Memory B cell (primary cell): ENCODE data around the gene TCEAL1.
"Not testable (repeated sequence)": the region's sequence is repeated elsewhere in the genome, so short reads cannot be mapped to it uniquely, and the experiment has no call there.

Source experiments
- ATAC-seq: fragments of 150-1000 bp; cut with Tn5 transposase; 2 replicates; pipeline ENCODE4 v1.10.0; 2021; ENCODE audit warnings: low read depth, mild to moderate bottlenecking, moderate library complexity
- DNase-seq, 2 donors: peaks; one replicate each; pipeline ENCODE4 v3.0.0; 2022; ENCODE audit warnings: low spot score in 2 of 2
- H3K27ac Mint-ChIP-seq: one replicate; pipeline ENCODE4 v1.8.0; 2022; ENCODE audit warnings: mild to moderate bottlenecking, moderate library complexity, mixed read lengths
- H3K27me3 Mint-ChIP-seq: one replicate; pipeline ENCODE4 v1.8.0; 2022; ENCODE audit warnings: mixed read lengths
- H3K36me3 Mint-ChIP-seq: one replicate; pipeline ENCODE4 v1.8.0; 2022; ENCODE audit warnings: mild to moderate bottlenecking, mixed read lengths
- H3K4me1 Mint-ChIP-seq: one replicate; pipeline ENCODE4 v1.8.0; 2022; ENCODE audit warnings: mixed read lengths
- H3K4me3 Mint-ChIP-seq: one replicate; pipeline ENCODE4 v1.8.0; 2022; ENCODE audit warnings: mild to moderate bottlenecking, moderate library complexity, mixed read lengths
- H3K9me3 Mint-ChIP-seq: one replicate; pipeline ENCODE4 v1.8.0; 2022; ENCODE audit warnings: mixed read lengths

The TCEAL1 gene

GRCh38 chrX:103651151-103651773 lies 22.5 kb downstream of the TCEAL1 start:
- H3K4me3 Mint-ChIP-seq, result no peak overlapping the region
- DNase-seq (no peak), ATAC-seq (no peak)
- no peaks in the 10 kb centered on the region for H3K4me1 Mint-ChIP-seq
- no peak overlapping the region for H3K27ac Mint-ChIP-seq
- no peaks in the 10 kb centered on the region for H3K36me3 Mint-ChIP-seq
- no peaks in the 10 kb centered on the region for H3K27me3 Mint-ChIP-seq
- peaks cover 2% of the 10 kb centered on the region for H3K9me3 Mint-ChIP-seq

- H3K27ac Mint-ChIP-seq, ATAC-seq, H3K4me1 Mint-ChIP-seq, DNase-seq, H3K27me3 Mint-ChIP-seq, H3K9me3 Mint-ChIP-seq, H3K36me3 Mint-ChIP-seq, H3K4me3 Mint-ChIP-seq: not testable (repeated sequence)
These were observed 26.6 kb downstream of the TCEAL1 start for GRCh38 chrX:103655230-103656000.

GRCh38 chrX:103656617-103657016 lies 27.8 kb downstream of the TCEAL1 start:
- H3K9me3 Mint-ChIP-seq, result peaks cover 3% of the 10 kb centered on the region
- H3K27ac Mint-ChIP-seq, result no peak overlapping the region
- H3K4me1 Mint-ChIP-seq, result no peaks in the 10 kb centered on the region
- ATAC-seq (no peak), DNase-seq (no peak)
- peaks cover 2% of the 10 kb centered on the region for H3K27me3 Mint-ChIP-seq
- no peak overlapping the region for H3K4me3 Mint-ChIP-seq
- H3K36me3 Mint-ChIP-seq, result no peaks in the 10 kb centered on the region

GRCh38 chrX:103657066-103657465 lies 28.3 kb downstream of the TCEAL1 start:
- DNase-seq, H3K9me3 Mint-ChIP-seq, H3K27me3 Mint-ChIP-seq, H3K36me3 Mint-ChIP-seq, H3K4me3 Mint-ChIP-seq, H3K27ac Mint-ChIP-seq, ATAC-seq, H3K4me1 Mint-ChIP-seq: not testable (repeated sequence)

- Mint-ChIP-seq H3K4me3 (no peak overlapping the region), H3K27ac (no peak overlapping the region), H3K9me3 (peaks cover 3% of the 10 kb centered on the region), H3K36me3 (no peaks in the 10 kb centered on the region), H3K4me1 (no peaks in the 10 kb centered on the region), H3K27me3 (peaks cover 2% of the 10 kb centered on the region)
- ATAC-seq (no peak), DNase-seq (no peak)
These were observed 30.1 kb downstream of the TCEAL1 start for GRCh38 chrX:103658681-103659433.

- not testable (repeated sequence) for H3K4me3 Mint-ChIP-seq, H3K36me3 Mint-ChIP-seq, H3K27me3 Mint-ChIP-seq, H3K27ac Mint-ChIP-seq, H3K9me3 Mint-ChIP-seq, DNase-seq, H3K4me1 Mint-ChIP-seq, ATAC-seq
These were observed 30.7 kb downstream of the TCEAL1 start for GRCh38 chrX:103659460-103659859.

- Mint-ChIP-seq H3K27ac (no peak overlapping the region), H3K4me3 (no peak overlapping the region), H3K27me3 (peaks cover 6% of the 10 kb centered on the region), H3K4me1 (no peaks in the 10 kb centered on the region), H3K9me3 (peaks cover 2% of the 10 kb centered on the region), H3K36me3 (no peaks in the 10 kb centered on the region)
- no peak for DNase-seq
- ATAC-seq, result no peak
These were observed 35.4 kb downstream of the TCEAL1 start for GRCh38 chrX:103663981-103664762.

- DNase-seq, result no peak
These were observed 37.7 kb downstream of the TCEAL1 start for GRCh38 chrX:103666202-103667107.

GRCh38 chrX:103669745-103670144 lies 41.0 kb downstream of the TCEAL1 start:
- DNase-seq (no peak), ATAC-seq (no peak)
- Mint-ChIP-seq H3K4me1 (no peaks in the 10 kb centered on the region), H3K4me3 (no peak overlapping the region), H3K27ac (no peak overlapping the region), H3K27me3 (no peaks in the 10 kb centered on the region), H3K36me3 (no peaks in the 10 kb centered on the region), H3K9me3 (no peaks in the 10 kb centered on the region)

More at GRCh38 chrX:103666202-103667107, 37.7 kb downstream of the TCEAL1 start:
- no peak for ATAC-seq
- Mint-ChIP-seq H3K36me3 (no peaks in the 10 kb centered on the region), H3K27me3 (peaks cover 4% of the 10 kb centered on the region), H3K4me3 (no peak overlapping the region), H3K4me1 (no peaks in the 10 kb centered on the region), H3K27ac (no peak overlapping the region), H3K9me3 (no peaks in the 10 kb centered on the region)

- no peak for ATAC-seq
- H3K27me3 Mint-ChIP-seq, result no peaks in the 10 kb centered on the region
- H3K27ac Mint-ChIP-seq, result no peak overlapping the region
These were observed 46.0 kb downstream of the TCEAL1 start for GRCh38 chrX:103674531-103675454.

GRCh38 chrX:103678199-103678993 lies 49.6 kb downstream of the TCEAL1 start:
- Mint-ChIP-seq H3K36me3 (peaks cover 20% of the 10 kb centered on the region), H3K9me3 (no peaks in the 10 kb centered on the region), H3K4me3 (no peak overlapping the region), H3K27me3 (no peaks in the 10 kb centered on the region), H3K27ac (no peak overlapping the region), H3K4me1 (no peaks in the 10 kb centered on the region)
- ATAC-seq, result no peak
- DNase-seq, result no peak

More at GRCh38 chrX:103674531-103675454, 46.0 kb downstream of the TCEAL1 start:
- no peak for DNase-seq
- H3K4me1 Mint-ChIP-seq, result no peaks in the 10 kb centered on the region
- no peaks in the 10 kb centered on the region for H3K9me3 Mint-ChIP-seq
- H3K36me3 Mint-ChIP-seq, result peaks cover 20% of the 10 kb centered on the region
- no peak overlapping the region for H3K4me3 Mint-ChIP-seq
